Measurements from ENCODE around the gene CES2. TPM values are rescaled to one million over a fixed set of nuclear protein-coding genes. Genes with fewer than 3 reads are reported as not detected.
"Not testable (repeated sequence)": the region's sequence is repeated elsewhere in the genome, so short reads cannot be mapped to it uniquely, and the experiment has no call there.

CES2 gene
- total RNA-seq, 1 experiment from 2014 or later, result 29.7 TPM

DNA sequence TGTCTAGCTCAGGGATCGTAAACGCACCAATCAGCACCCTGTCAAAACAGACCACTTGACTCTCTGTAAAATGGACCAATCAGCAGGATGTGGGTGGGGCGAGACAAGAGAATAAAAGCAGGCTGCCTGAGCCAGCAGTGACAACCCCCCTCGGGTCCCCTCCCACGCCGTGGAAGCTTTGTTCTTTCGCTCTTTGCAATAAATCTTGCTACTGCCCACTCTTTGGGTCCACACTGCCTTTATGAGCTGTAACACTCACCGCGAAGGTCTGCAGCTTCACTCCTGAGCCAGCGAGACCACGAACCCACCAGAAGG lies 39.6 kb downstream of the CES2 start:
- H3K9me3 Mint-ChIP-seq; ATAC-seq; H3K36me3 Mint-ChIP-seq; H3K27me3 Mint-ChIP-seq (ENCODE audit: low read depth); H3K4me3 Mint-ChIP-seq; H3K27ac Mint-ChIP-seq; DNase-seq (ENCODE audit: low spot score); H3K4me1 Mint-ChIP-seq; POLR2A ChIA-PET: not testable (repeated sequence)
- peak; percentile 62 for TF ChIP-seq NFYB (CRISPR knock-in tag; conservative IDR thresholded peaks at IDR 0.05; ENCODE audit: low read depth)
- CTCF ChIA-PET, result interaction anchor here (0.6 to 6.8 kb wide), 7 partner anchors 14 to 310 kb away, joined by 3 to 39 read pairs (median 10); partner anchors contain the start of gene CES3

- TF ChIP-seq, protein P1, sequence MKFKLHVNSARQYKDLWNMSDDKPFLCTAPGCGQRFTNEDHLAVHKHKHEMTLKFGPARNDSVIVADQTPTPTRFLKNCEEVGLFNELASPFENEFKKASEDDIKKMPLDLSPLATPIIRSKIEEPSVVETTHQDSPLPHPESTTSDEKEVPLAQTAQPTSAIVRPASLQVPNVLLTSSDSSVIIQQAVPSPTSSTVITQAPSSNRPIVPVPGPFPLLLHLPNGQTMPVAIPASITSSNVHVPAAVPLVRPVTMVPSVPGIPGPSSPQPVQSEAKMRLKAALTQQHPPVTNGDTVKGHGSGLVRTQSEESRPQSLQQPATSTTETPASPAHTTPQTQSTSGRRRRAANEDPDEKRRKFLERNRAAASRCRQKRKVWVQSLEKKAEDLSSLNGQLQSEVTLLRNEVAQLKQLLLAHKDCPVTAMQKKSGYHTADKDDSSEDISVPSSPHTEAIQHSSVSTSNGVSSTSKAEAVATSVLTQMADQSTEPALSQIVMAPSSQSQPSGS (CRISPR knock-in tag; IDR thresholded peaks at IDR 0.05; ENCODE audit: borderline replicate concordance, low read depth), result no peak
- no peak for TF ChIP-seq ZNF512 (CRISPR knock-in tag; IDR thresholded peaks at IDR 0.05; ENCODE audit: borderline replicate concordance)
- no peak for TF ChIP-seq ZNF671 (CRISPR knock-in tag; IDR thresholded peaks at IDR 0.05)
- TF ChIP-seq STAT6 (CRISPR knock-in tag; conservative IDR thresholded peaks at IDR 0.05; ENCODE audit: low read depth), result no peak
- no peak for TF ChIP-seq FOXK1 (CRISPR knock-in tag; IDR thresholded peaks at IDR 0.05)
- no peak for TF ChIP-seq FOXP4 (CRISPR knock-in tag; IDR thresholded peaks at IDR 0.05)
- no peak for TF ChIP-seq EMX1 (CRISPR knock-in tag; IDR thresholded peaks at IDR 0.05)
- TF ChIP-seq TCF7 (CRISPR knock-in tag; IDR thresholded peaks at IDR 0.05; ENCODE audit: low read depth), result no peak
- no peak for TF ChIP-seq ZNF423 (CRISPR knock-in tag; IDR thresholded peaks at IDR 0.05)
- TF ChIP-seq, protein P2, sequence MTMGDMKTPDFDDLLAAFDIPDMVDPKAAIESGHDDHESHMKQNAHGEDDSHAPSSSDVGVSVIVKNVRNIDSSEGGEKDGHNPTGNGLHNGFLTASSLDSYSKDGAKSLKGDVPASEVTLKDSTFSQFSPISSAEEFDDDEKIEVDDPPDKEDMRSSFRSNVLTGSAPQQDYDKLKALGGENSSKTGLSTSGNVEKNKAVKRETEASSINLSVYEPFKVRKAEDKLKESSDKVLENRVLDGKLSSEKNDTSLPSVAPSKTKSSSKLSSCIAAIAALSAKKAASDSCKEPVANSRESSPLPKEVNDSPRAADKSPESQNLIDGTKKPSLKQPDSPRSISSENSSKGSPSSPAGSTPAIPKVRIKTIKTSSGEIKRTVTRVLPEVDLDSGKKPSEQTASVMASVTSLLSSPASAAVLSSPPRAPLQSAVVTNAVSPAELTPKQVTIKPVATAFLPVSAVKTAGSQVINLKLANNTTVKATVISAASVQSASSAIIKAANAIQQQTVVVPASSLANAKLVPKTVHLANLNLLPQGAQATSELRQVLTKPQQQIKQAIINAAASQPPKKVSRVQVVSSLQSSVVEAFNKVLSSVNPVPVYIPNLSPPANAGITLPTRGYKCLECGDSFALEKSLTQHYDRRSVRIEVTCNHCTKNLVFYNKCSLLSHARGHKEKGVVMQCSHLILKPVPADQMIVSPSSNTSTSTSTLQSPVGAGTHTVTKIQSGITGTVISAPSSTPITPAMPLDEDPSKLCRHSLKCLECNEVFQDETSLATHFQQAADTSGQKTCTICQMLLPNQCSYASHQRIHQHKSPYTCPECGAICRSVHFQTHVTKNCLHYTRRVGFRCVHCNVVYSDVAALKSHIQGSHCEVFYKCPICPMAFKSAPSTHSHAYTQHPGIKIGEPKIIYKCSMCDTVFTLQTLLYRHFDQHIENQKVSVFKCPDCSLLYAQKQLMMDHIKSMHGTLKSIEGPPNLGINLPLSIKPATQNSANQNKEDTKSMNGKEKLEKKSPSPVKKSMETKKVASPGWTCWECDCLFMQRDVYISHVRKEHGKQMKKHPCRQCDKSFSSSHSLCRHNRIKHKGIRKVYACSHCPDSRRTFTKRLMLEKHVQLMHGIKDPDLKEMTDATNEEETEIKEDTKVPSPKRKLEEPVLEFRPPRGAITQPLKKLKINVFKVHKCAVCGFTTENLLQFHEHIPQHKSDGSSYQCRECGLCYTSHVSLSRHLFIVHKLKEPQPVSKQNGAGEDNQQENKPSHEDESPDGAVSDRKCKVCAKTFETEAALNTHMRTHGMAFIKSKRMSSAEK (CRISPR knock-in tag; IDR thresholded peaks at IDR 0.05; ENCODE audit: borderline replicate concordance), result no peak
- no peak for TF ChIP-seq PREB (CRISPR knock-in tag; IDR thresholded peaks at IDR 0.05; ENCODE audit: borderline replicate concordance)
- TF ChIP-seq, protein P3, sequence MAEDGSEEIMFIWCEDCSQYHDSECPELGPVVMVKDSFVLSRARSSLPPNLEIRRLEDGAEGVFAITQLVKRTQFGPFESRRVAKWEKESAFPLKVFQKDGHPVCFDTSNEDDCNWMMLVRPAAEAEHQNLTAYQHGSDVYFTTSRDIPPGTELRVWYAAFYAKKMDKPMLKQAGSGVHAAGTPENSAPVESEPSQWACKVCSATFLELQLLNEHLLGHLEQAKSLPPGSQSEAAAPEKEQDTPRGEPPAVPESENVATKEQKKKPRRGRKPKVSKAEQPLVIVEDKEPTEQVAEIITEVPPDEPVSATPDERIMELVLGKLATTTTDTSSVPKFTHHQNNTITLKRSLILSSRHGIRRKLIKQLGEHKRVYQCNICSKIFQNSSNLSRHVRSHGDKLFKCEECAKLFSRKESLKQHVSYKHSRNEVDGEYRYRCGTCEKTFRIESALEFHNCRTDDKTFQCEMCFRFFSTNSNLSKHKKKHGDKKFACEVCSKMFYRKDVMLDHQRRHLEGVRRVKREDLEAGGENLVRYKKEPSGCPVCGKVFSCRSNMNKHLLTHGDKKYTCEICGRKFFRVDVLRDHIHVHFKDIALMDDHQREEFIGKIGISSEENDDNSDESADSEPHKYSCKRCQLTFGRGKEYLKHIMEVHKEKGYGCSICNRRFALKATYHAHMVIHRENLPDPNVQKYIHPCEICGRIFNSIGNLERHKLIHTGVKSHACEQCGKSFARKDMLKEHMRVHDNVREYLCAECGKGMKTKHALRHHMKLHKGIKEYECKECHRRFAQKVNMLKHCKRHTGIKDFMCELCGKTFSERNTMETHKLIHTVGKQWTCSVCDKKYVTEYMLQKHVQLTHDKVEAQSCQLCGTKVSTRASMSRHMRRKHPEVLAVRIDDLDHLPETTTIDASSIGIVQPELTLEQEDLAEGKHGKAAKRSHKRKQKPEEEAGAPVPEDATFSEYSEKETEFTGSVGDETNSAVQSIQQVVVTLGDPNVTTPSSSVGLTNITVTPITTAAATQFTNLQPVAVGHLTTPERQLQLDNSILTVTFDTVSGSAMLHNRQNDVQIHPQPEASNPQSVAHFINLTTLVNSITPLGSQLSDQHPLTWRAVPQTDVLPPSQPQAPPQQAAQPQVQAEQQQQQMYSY (CRISPR knock-in tag; IDR thresholded peaks at IDR 0.05), result no peak
- H3K4me3 Mint-ChIP-seq, result no peak overlapping the region
- ChIA-PET POLR2A (interaction anchor here (0.6 to 1.1 kb wide), 2 partner anchors 10 to 37 kb away, joined by 3 to 6 read pairs; no protein-coding TSS in a partner anchor), CTCF (interaction anchor here (0.6 to 6.8 kb wide), 9 partner anchors 14 to 309 kb away, joined by 3 to 39 read pairs (median 4); partner anchors contain the start of gene CES3)
- no peaks in the 10 kb centered on the region; the same call in 1 of the 2 replicates for H3K27me3 Mint-ChIP-seq (ENCODE audit: low read depth)
- ATAC-seq, result no peak
- H3K27ac Mint-ChIP-seq, result no peak overlapping the region
- peaks cover 6% of the 10 kb centered on the region for H3K4me1 Mint-ChIP-seq
- no peaks in the 10 kb centered on the region for H3K9me3 Mint-ChIP-seq
- H3K36me3 Mint-ChIP-seq, result no peaks in the 10 kb centered on the region
- no peak for DNase-seq (ENCODE audit: low spot score)
Observed at GRCh38 chr16:66975302-66975893, 40.1 kb downstream of the CES2 start.

All from WTC11 (cell line).